Endothelial cell of umbilical vein (primary cell): ENCODE measurements around the gene ITGB8. TPM values are rescaled to one million over a fixed set of nuclear protein-coding genes. Genes with fewer than 3 reads are reported as not detected.

Experiments
- BruUV-seq: library from RNA; stranded (reverse); fragments of 400-500 nt; replicated peaks from 2 replicates; lab custom pipeline; 2021; lab: Mats Ljungman, UMichigan
- CTCF ChIA-PET: fragments of 300-600, 350-600 bp; sonication (Branson Sonifier 250); formaldehyde crosslinking; loops from one replicate; lab custom pipeline; 2021; ENCODE audit warnings: antibody characterized with exemption, inconsistent platforms; lab: Charles Lee
- POLR2A ChIA-PET: fragments of 300-600, 350-600 bp; sonication (Branson Sonifier 250); formaldehyde crosslinking; loops from one replicate; lab custom pipeline; 2021; ENCODE audit warnings: antibody characterized with exemption, inconsistent platforms; lab: Charles Lee
- DNase-seq: peaks from one replicate; pipeline ENCODE4 v3.0.0-alpha.2; 2011; ENCODE audit warnings: low read depth, low spot score
- FAIRE-seq: peaks from 2 replicates; lab custom pipeline; 2011; peaks lifted over from hg19 to GRCh38; lab: Jason Lieb, UNC
- H2AFZ ChIP-seq: 2 replicates; pipeline ENCODE4 v1.6.0; 2012; ENCODE audit warnings: low read depth, low read length, control low read depth, inconsistent platforms
- H3K27ac ChIP-seq: 2 replicates; pipeline ENCODE4 v1.5.1; 2011; ENCODE audit warnings: low read depth, mild to moderate bottlenecking, control low read depth, low read length, moderate library complexity; ENCODE audit not compliant: insufficient read depth
- H3K27me3 ChIP-seq, 2 experiments: 2 replicates each; pipeline versions ENCODE4 v1.6.0 to v1.6.1; 2011; ENCODE audit warnings: low read length in 2 of 2, mixed read lengths in 1 of 2; ENCODE audit not compliant: control insufficient read depth in 2 of 2, insufficient read depth in 2 of 2
- H3K36me3 ChIP-seq, 2 experiments: 2 replicates in 1 of 2; 3 replicates in 1 of 2; pipeline ENCODE4 v1.5.1; 2011; ENCODE audit warnings: low read length in 2 of 2, mild to moderate bottlenecking in 1 of 2, moderate library complexity in 1 of 2; ENCODE audit not compliant: control insufficient read depth in 2 of 2, insufficient read depth in 2 of 2; ENCODE audit errors: extremely low read depth in 1 of 2
- H3K4me1 ChIP-seq: 3 replicates; pipeline ENCODE4 v1.5.1; 2011; ENCODE audit warnings: mild to moderate bottlenecking, low read length; ENCODE audit not compliant: control insufficient read depth, insufficient read depth; ENCODE audit errors: extremely low read depth
- H3K4me2 ChIP-seq: 2 replicates; pipeline ENCODE4 v1.6.1; 2011; ENCODE audit warnings: low read length, control low read depth, mixed read lengths; ENCODE audit not compliant: insufficient read depth
- H3K4me3 ChIP-seq, 3 experiments: fragments of 200-600 bp in 1 of 3; sonication (generic), shearing (Covaris generic) in 1 of 3; replicated peaks in 1 of 3; 2 replicates each; pipeline ENCODE4 v1.5.1; 2011 to 2016; ENCODE audit warnings: control low read depth in 3 of 3, low read length in 3 of 3, mild to moderate bottlenecking in 2 of 3, inconsistent platforms in 1 of 3, low read depth in 1 of 3, moderate library complexity in 1 of 3; ENCODE audit not compliant: insufficient read depth in 1 of 3
- H3K79me2 ChIP-seq: 2 replicates; pipeline ENCODE4 v1.6.0; 2012; ENCODE audit warnings: low read length, inconsistent platforms; ENCODE audit not compliant: control insufficient read depth, insufficient read depth
- H3K9ac ChIP-seq: replicated peaks from 2 replicates; pipeline ENCODE3; 2011; ENCODE audit warnings: low read length, control low read depth; ENCODE audit not compliant: insufficient read depth; ENCODE audit errors: extremely low read depth
- H3K9me1 ChIP-seq: replicated peaks from 3 replicates; pipeline ENCODE4 v1.6.0; 2011; ENCODE audit warnings: mild to moderate bottlenecking, low read length; ENCODE audit not compliant: control insufficient read depth, insufficient read depth; ENCODE audit errors: extremely low read depth
- H3K9me3 ChIP-seq: replicated peaks from 2 replicates; pipeline ENCODE4 v1.5.1; 2012; ENCODE audit warnings: low read length, inconsistent platforms; ENCODE audit not compliant: control insufficient read depth, insufficient read depth
- H4K20me1 ChIP-seq: replicated peaks from 2 replicates; pipeline ENCODE3; 2011; ENCODE audit warnings: mild to moderate bottlenecking, low read length; ENCODE audit not compliant: control insufficient read depth, insufficient read depth; ENCODE audit errors: extremely low read depth
- EZH2 ChIP-seq: IDR thresholded peaks from 2 replicates; pipeline ENCODE4 v1.6.1; 2012; ENCODE audit warnings: borderline replicate concordance, low read depth, mild to moderate bottlenecking, moderate library complexity, low read length, inconsistent platforms; ENCODE audit not compliant: severe bottlenecking
- FOS ChIP-seq: IDR thresholded peaks from 2 replicates; pipeline ENCODE4 v1.6.1; 2011; ENCODE audit warnings: mild to moderate bottlenecking, low read length, moderate library complexity, borderline replicate concordance; ENCODE audit not compliant: insufficient read depth
- GATA2 ChIP-seq: IDR thresholded peaks from 2 replicates; pipeline ENCODE4 v1.7.0; 2011; ENCODE audit warnings: low read depth, mild to moderate bottlenecking, moderate library complexity, mixed read lengths, low read length; ENCODE audit not compliant: insufficient read length, insufficient read depth
- MYC ChIP-seq: IDR thresholded peaks from one replicate; pipeline ENCODE4 v1.6.1; 2011; ENCODE audit warnings: mild to moderate bottlenecking, low read depth, low read length
- POLR2AphosphoS5 ChIP-seq: IDR thresholded peaks from 2 replicates; pipeline ENCODE4 v1.6.1; 2012; ENCODE audit warnings: low read depth, mild to moderate bottlenecking, control low read depth, low read length, moderate library complexity; ENCODE audit not compliant: insufficient read depth
- dilution Hi-C: fragments of 300-500 bp; cut with MboI; formaldehyde crosslinking; loops from one replicate; pipeline ENCODE4 v1.15.0; 2019; ENCODE audit warnings: low sequenced_read_pairs; ENCODE audit not compliant: extremely low pct_ligation_motif_present
- intact Hi-C: fragments of 100-400 bp; cut with micrococcal nuclease; formaldehyde crosslinking; loops from one replicate; pipeline ENCODE4 v1.10.0; 2022
- polyA plus RNA-seq, 4 experiments: library from polyadenylated mRNA; depleted of rRNA in 3 of 4; stranded (reverse) in 3 of 4; unstranded in 1 of 4; fragments of >200 nt; gene quantifications; 2 replicates each; pipeline versions ENCODE4 v1.2.1 to v1.2.3, GENCODE V29; 2011 to 2012; ENCODE audit warnings: missing spikeins in 1 of 4
- total RNA-seq: library from RNA; stranded (reverse); gene quantifications from 2 replicates; pipeline ENCODE4 v1.2.3, GENCODE V29; 2021
- TF ChIP-seq, protein P1 (sequence below), 2 donors: IDR thresholded peaks; 1 replicate in 1 of 2; 2 replicates in 1 of 2; pipeline ENCODE4 v1.5.1; 2011; ENCODE audit warnings: low read length in 2 of 2, mild to moderate bottlenecking in 2 of 2, moderate library complexity in 2 of 2, control low read depth in 1 of 2, inconsistent platforms in 1 of 2, low read depth in 1 of 2; ENCODE audit not compliant: insufficient read depth in 1 of 2; ENCODE audit errors: extremely low read depth in 1 of 2
- TF ChIP-seq, protein P2 (sequence below): IDR thresholded peaks from 2 replicates; pipeline ENCODE4 v1.6.1; 2011; ENCODE audit not compliant: insufficient read depth, insufficient read length

ITGB8 gene
- total and polyA plus RNA-seq, 2 donors (not counting 3 experiments of a cell fraction or from before 2014, with no cell fraction given) = 2.9 to 8.2 TPM

DNA sequence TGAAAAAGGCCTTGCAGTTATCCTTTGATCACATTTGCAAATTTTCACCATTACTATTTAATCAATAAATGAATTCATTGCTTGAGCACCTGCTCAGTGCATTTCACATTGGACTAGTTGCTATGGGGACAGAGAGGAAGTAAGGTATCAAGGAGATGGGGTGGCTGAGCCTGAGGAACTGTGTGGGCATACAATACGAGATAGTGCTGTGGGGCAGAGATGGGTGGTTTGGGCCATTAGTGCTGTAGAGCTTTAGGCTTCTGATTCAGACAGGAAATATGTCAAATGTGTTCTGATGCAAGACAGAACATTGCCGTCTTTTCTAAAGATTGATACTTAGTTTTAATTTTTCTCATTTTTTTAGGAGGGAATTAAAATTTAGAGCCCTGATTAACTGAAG, 13.2 kb downstream of the ITGB8 start:
- Histone ChIP-seq H3K9ac (no peak overlapping the region), H3K79me2 (no peaks in the 10 kb centered on the region), H3K9me3 (no peaks in the 10 kb centered on the region), H3K36me3 (no peaks in the 10 kb centered on the region), H2AFZ (no peak overlapping the region), H3K4me3 (no peak overlapping the region), H3K27me3 (no peaks in the 10 kb centered on the region), H3K4me2 (no peak overlapping the region), H4K20me1 (no peaks in the 10 kb centered on the region), H3K27ac (no peak overlapping the region), H3K4me1 (no peaks in the 10 kb centered on the region), H3K9me1 (no peaks in the 10 kb centered on the region)
- dilution Hi-C loops (no loop called here), intact Hi-C loops (no loop called here)
- DNase-seq (no peak), FAIRE-seq (no peak)
- CTCF ChIA-PET = interaction anchor here (1.0 to 1.1 kb wide), 3 partner anchors 14 to 596 kb away, joined by 3 to 4 read pairs (median 3); partner anchors contain the start of gene ITGB8
- POLR2A ChIA-PET = no interaction called here
- BruUV-seq = no TSS peak
- TF ChIP-seq FOS = no peak
- no peak for TF ChIP-seq GATA2
- TF ChIP-seq POLR2AphosphoS5 = no peak
- TF ChIP-seq EZH2 = no peak
- TF ChIP-seq MYC = no peak
- TF ChIP-seq, protein P1, sequence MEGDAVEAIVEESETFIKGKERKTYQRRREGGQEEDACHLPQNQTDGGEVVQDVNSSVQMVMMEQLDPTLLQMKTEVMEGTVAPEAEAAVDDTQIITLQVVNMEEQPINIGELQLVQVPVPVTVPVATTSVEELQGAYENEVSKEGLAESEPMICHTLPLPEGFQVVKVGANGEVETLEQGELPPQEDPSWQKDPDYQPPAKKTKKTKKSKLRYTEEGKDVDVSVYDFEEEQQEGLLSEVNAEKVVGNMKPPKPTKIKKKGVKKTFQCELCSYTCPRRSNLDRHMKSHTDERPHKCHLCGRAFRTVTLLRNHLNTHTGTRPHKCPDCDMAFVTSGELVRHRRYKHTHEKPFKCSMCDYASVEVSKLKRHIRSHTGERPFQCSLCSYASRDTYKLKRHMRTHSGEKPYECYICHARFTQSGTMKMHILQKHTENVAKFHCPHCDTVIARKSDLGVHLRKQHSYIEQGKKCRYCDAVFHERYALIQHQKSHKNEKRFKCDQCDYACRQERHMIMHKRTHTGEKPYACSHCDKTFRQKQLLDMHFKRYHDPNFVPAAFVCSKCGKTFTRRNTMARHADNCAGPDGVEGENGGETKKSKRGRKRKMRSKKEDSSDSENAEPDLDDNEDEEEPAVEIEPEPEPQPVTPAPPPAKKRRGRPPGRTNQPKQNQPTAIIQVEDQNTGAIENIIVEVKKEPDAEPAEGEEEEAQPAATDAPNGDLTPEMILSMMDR (IDR thresholded peaks at IDR 0.05; ENCODE audit: extremely low read depth in 1 of 2, insufficient read depth in 1 of 2, low read depth in 1 of 2, low read length in 2 of 2) = no peak
- TF ChIP-seq, protein P2, sequence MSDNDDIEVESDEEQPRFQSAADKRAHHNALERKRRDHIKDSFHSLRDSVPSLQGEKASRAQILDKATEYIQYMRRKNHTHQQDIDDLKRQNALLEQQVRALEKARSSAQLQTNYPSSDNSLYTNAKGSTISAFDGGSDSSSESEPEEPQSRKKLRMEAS = no peak
